Measurements from ENCODE around the gene CARD19.
"Not testable (repeated sequence)": the region's sequence is repeated elsewhere in the genome, so short reads cannot be mapped to it uniquely, and the experiment has no call there.

CARD19 gene

GRCh38 chr9:93089024-93089423 is 7.0 kb upstream of the CARD19 start:
- no peak for DNase-seq

GRCh38 chr9:93089481-93089991 is 6.5 kb upstream of the CARD19 start:
- no peak for DNase-seq

- DNase-seq, result no peak
These were observed 5.8 kb upstream of the CARD19 start for GRCh38 chr9:93090091-93090655.

- DNase-seq, result no peak
These were observed 5.0 kb upstream of the CARD19 start for GRCh38 chr9:93091056-93091452.

GRCh38 chr9:93091453-93092081 is 4.5 kb upstream of the CARD19 start:
- peak; percentile 53 to 55 for DNase-seq

GRCh38 chr9:93092251-93092991 is 3.6 kb upstream of the CARD19 start:
- DNase-seq, result no peak

GRCh38 chr9:93093127-93093876 is 2.7 kb upstream of the CARD19 start:
- no peak for DNase-seq

GRCh38 chr9:93093877-93094657 is 1.9 kb upstream of the CARD19 start:
- no peak for DNase-seq

GRCh38 chr9:93094658-93095204 is 1.3 kb upstream of the CARD19 start:
- peak in 1 of 2 donors; percentile 25 for DNase-seq

- peak; percentile 98 to 99 for DNase-seq
These were observed 549 bp upstream of the CARD19 start for GRCh38 chr9:93095205-93096130.

GRCh38 chr9:93096811-93097382 is 880 bp downstream of the CARD19 start:
- DNase-seq, result no peak

- no peak for DNase-seq
These were observed 1.6 kb downstream of the CARD19 start for GRCh38 chr9:93097511-93098201.

GRCh38 chr9:93098236-93098946 is 2.4 kb downstream of the CARD19 start:
- peak; percentile 66 to 88 for DNase-seq

GRCh38 chr9:93099551-93100275 is 3.7 kb downstream of the CARD19 start:
- DNase-seq, result no peak

- DNase-seq, result no peak
These were observed 4.2 kb downstream of the CARD19 start for GRCh38 chr9:93100276-93100636.

- not testable (repeated sequence) for DNase-seq
These were observed 5.1 kb downstream of the CARD19 start for GRCh38 chr9:93101086-93101485.

- DNase-seq, result no peak
These were observed 9.6 kb downstream of the CARD19 start for GRCh38 chr9:93105620-93106019.

- no peak for DNase-seq
These were observed 11.3 kb downstream of the CARD19 start for GRCh38 chr9:93107151-93107824.
